Erythroblast (primary cell): ENCODE results near the gene PRKG1.

Experiments used
- GATA1 ChIP-seq: IDR thresholded peaks from 2 replicates; pipeline ENCODE4 v1.6.1; 2011; ENCODE audit warnings: low read depth, mild to moderate bottlenecking, control low read depth, low read length, moderate library complexity
- POLR2A ChIP-seq: IDR thresholded peaks from 2 replicates; pipeline ENCODE4 v1.6.1; 2011; ENCODE audit warnings: mild to moderate bottlenecking, low read length

DNA sequence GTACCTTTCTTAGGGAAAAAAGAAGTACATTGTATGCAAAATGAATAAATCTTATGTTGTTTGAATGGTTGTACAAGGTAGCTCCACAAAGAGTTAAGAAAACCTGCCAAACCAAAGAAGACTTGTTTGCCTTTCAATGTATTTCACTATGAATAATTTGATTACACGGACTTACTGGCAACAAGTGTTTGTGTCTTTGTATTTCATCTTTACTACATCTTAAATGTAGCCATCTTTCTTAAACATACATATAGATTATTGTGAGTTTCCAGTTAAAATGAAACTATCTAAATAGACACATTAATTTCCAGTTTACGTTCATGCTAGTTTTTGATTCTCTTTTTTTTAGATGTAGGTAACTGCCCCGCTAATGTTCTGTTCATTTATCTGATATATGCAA is 2.8 kb downstream of the PRKG1 start:
- no peak for TF ChIP-seq POLR2A
- TF ChIP-seq GATA1: no peak
